ENCODE measurements around the gene DSG2.
"Not testable (repeated sequence)": the region's sequence is repeated elsewhere in the genome, so short reads cannot be mapped to it uniquely, and the experiment has no call there.

Gene DSG2

GRCh38 chr18:31493941-31494340 lies 4.0 kb upstream of the DSG2 start:
- no peaks in the 10 kb centered on the region for H3K36me3 ChIP-seq (ENCODE audit: insufficient read depth, low read length)
- no peak overlapping the region for H3K4me3 ChIP-seq (ENCODE audit: low read depth in 1 of 2, low read length in 2 of 2)
- TF ChIP-seq EZH2 (IDR thresholded peaks at IDR 0.05; ENCODE audit: borderline replicate concordance, low read depth, low read length, severe bottlenecking): no peak
- TF ChIP-seq CTCF (IDR thresholded peaks at IDR 0.05; ENCODE audit: borderline replicate concordance, extremely low read depth, low read length, poor library complexity, severe bottlenecking): no peak
- DNase-seq (no peak), ATAC-seq (ENCODE audit: insufficient read depth, low read depth) (no peak)
- no peaks in the 10 kb centered on the region for H3K9me3 ChIP-seq (ENCODE audit: insufficient read depth, low read length, severe bottlenecking)
- H3K27me3 ChIP-seq (ENCODE audit: insufficient read depth, low read length, poor library complexity): no peaks in the 10 kb centered on the region
- no peak overlapping the region for H2AFZ ChIP-seq (ENCODE audit: low read depth, low read length)
- H3K27ac ChIP-seq (ENCODE audit: low read length): no peak overlapping the region
- H3K4me2 ChIP-seq (ENCODE audit: insufficient read depth, low read length): no peak overlapping the region
- no peak overlapping the region for H3K9ac ChIP-seq (ENCODE audit: low read depth, low read length)
- H3K79me2 ChIP-seq (ENCODE audit: insufficient read depth, low read length): no peaks in the 10 kb centered on the region
- no peaks in the 10 kb centered on the region for H4K20me1 ChIP-seq (ENCODE audit: insufficient read depth, low read length)
- H3K4me1 ChIP-seq (ENCODE audit: insufficient read depth, low read length): no peaks in the 10 kb centered on the region

- not testable (repeated sequence) for DNase-seq; ATAC-seq (ENCODE audit: insufficient read depth, low read depth); H4K20me1 ChIP-seq (ENCODE audit: insufficient read depth, low read length); H3K9me3 ChIP-seq (ENCODE audit: insufficient read depth, low read length, severe bottlenecking); H3K36me3 ChIP-seq (ENCODE audit: insufficient read depth, low read length); H3K27me3 ChIP-seq (ENCODE audit: insufficient read depth, low read length, poor library complexity); H2AFZ ChIP-seq (ENCODE audit: low read depth, low read length); H3K4me1 ChIP-seq (ENCODE audit: insufficient read depth, low read length); H3K4me3 ChIP-seq (ENCODE audit: low read depth in 1 of 2, low read length in 2 of 2); H3K9ac ChIP-seq (ENCODE audit: low read depth, low read length); H3K79me2 ChIP-seq (ENCODE audit: insufficient read depth, low read length); H3K4me2 ChIP-seq (ENCODE audit: insufficient read depth, low read length); H3K27ac ChIP-seq (ENCODE audit: low read length)
Measured at GRCh38 chr18:31494705-31495244, 3.2 kb upstream of the DSG2 start.

GRCh38 chr18:31497404-31497835 lies 557 bp upstream of the DSG2 start:
- Histone ChIP-seq H3K9ac (ENCODE audit: low read depth, low read length) (no peak overlapping the region), H3K27ac (ENCODE audit: low read length) (no peak overlapping the region), H3K4me1 (ENCODE audit: insufficient read depth, low read length) (no peaks in the 10 kb centered on the region), H3K4me2 (ENCODE audit: insufficient read depth, low read length) (no peak overlapping the region), H2AFZ (ENCODE audit: low read depth, low read length) (no peak overlapping the region), H3K27me3 (ENCODE audit: insufficient read depth, low read length, poor library complexity) (peaks cover 4% of the 10 kb centered on the region), H4K20me1 (ENCODE audit: insufficient read depth, low read length) (no peaks in the 10 kb centered on the region), H3K9me3 (ENCODE audit: insufficient read depth, low read length, severe bottlenecking) (no peaks in the 10 kb centered on the region), H3K36me3 (ENCODE audit: insufficient read depth, low read length) (no peaks in the 10 kb centered on the region), H3K4me3 (ENCODE audit: low read depth in 1 of 2, low read length in 2 of 2) (no peak overlapping the region), H3K79me2 (ENCODE audit: insufficient read depth, low read length) (no peaks in the 10 kb centered on the region)
- no peak for TF ChIP-seq EZH2 (IDR thresholded peaks at IDR 0.05; ENCODE audit: borderline replicate concordance, low read depth, low read length, severe bottlenecking)
- no peak for TF ChIP-seq CTCF (IDR thresholded peaks at IDR 0.05; ENCODE audit: borderline replicate concordance, extremely low read depth, low read length, poor library complexity, severe bottlenecking)
- ATAC-seq (ENCODE audit: insufficient read depth, low read depth): no peak
- no peak for DNase-seq

GRCh38 chr18:31498574-31499524 lies 872 bp downstream of the DSG2 start:
- H3K9ac ChIP-seq (ENCODE audit: low read depth, low read length): no peak overlapping the region
- no peak overlapping the region for H3K27ac ChIP-seq (ENCODE audit: low read length)
- H3K4me3 ChIP-seq (ENCODE audit: low read depth in 1 of 2, low read length in 2 of 2): no peak overlapping the region
- H3K4me2 ChIP-seq (ENCODE audit: insufficient read depth, low read length): no peak overlapping the region
- no peaks in the 10 kb centered on the region for H4K20me1 ChIP-seq (ENCODE audit: insufficient read depth, low read length)
- DNase-seq (no peak), ATAC-seq (ENCODE audit: insufficient read depth, low read depth) (no peak)
- no peaks in the 10 kb centered on the region for H3K79me2 ChIP-seq (ENCODE audit: insufficient read depth, low read length)
- TF ChIP-seq EZH2 (IDR thresholded peaks at IDR 0.05; ENCODE audit: borderline replicate concordance, low read depth, low read length, severe bottlenecking) (no peak), CTCF (IDR thresholded peaks at IDR 0.05; ENCODE audit: borderline replicate concordance, extremely low read depth, low read length, poor library complexity, severe bottlenecking) (no peak)
- H3K36me3 ChIP-seq (ENCODE audit: insufficient read depth, low read length): no peaks in the 10 kb centered on the region
- peaks cover 4% of the 10 kb centered on the region for H3K27me3 ChIP-seq (ENCODE audit: insufficient read depth, low read length, poor library complexity)
- no peaks in the 10 kb centered on the region for H3K4me1 ChIP-seq (ENCODE audit: insufficient read depth, low read length)
- H3K9me3 ChIP-seq (ENCODE audit: insufficient read depth, low read length, severe bottlenecking): no peaks in the 10 kb centered on the region
- H2AFZ ChIP-seq (ENCODE audit: low read depth, low read length): no peak overlapping the region
